Suprapubic skin (tissue), 4 donors: ENCODE results near the gene RAPGEFL1.

Experiments
- EP300 ChIP-seq: sonication (generic); formaldehyde crosslinking; IDR thresholded peaks from one replicate; pipeline ENCODE4 v1.6.1; 2017; ENCODE audit warnings: antibody characterized with exemption
- POLR2A ChIP-seq, 2 donors: fragments of 450-650 bp; IDR thresholded peaks; one replicate each; pipeline ENCODE4 v1.6.1; 2017; ENCODE audit warnings: antibody characterized with exemption in 2 of 2, mild to moderate bottlenecking in 2 of 2, moderate library complexity in 2 of 2
- POLR2AphosphoS5 ChIP-seq, 3 donors: sonication (generic); formaldehyde crosslinking; IDR thresholded peaks; one replicate each; pipeline ENCODE4 v1.6.1; 2017; ENCODE audit warnings: antibody characterized with exemption in 3 of 3
- TF ChIP-seq, protein P1 (sequence below), 2 donors: fragments of 200-600 bp in 1 of 2; fragments of 450-650 bp in 1 of 2; sonication (generic) in 1 of 2; IDR thresholded peaks; one replicate each; pipeline ENCODE4 v1.5.1; 2016 to 2019; ENCODE audit warnings: antibody characterized with exemption in 2 of 2, mild to moderate bottlenecking in 1 of 2, moderate library complexity in 1 of 2

DNA sequence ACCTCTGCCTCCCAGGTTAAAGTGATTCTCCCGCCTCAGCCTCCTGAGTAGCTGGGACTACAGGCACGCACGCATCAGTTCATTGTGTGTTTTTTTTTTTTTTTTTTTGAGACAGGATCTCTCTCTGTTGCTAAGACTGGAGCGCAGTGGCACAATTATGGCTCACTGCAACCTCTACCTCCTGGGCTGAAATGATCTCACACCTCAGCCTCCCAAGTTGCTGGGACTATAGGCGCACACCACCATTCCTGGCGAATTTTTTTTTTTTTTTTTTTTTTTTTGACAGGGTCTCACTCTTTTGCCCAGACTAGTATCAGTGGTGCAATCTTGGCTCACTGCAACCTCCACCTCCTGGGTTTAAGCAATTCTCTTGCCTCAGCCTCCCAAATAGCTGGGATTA is 17.8 kb upstream of the RAPGEFL1 start:
- TF ChIP-seq, protein P1, sequence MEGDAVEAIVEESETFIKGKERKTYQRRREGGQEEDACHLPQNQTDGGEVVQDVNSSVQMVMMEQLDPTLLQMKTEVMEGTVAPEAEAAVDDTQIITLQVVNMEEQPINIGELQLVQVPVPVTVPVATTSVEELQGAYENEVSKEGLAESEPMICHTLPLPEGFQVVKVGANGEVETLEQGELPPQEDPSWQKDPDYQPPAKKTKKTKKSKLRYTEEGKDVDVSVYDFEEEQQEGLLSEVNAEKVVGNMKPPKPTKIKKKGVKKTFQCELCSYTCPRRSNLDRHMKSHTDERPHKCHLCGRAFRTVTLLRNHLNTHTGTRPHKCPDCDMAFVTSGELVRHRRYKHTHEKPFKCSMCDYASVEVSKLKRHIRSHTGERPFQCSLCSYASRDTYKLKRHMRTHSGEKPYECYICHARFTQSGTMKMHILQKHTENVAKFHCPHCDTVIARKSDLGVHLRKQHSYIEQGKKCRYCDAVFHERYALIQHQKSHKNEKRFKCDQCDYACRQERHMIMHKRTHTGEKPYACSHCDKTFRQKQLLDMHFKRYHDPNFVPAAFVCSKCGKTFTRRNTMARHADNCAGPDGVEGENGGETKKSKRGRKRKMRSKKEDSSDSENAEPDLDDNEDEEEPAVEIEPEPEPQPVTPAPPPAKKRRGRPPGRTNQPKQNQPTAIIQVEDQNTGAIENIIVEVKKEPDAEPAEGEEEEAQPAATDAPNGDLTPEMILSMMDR (IDR thresholded peaks at IDR 0.05), result no peak
- TF ChIP-seq POLR2A (IDR thresholded peaks at IDR 0.05) (no peak), POLR2AphosphoS5 (IDR thresholded peaks at IDR 0.05) (no peak), EP300 (no peak)
